Esophagus muscularis mucosa (tissue), 4 donors: ENCODE measurements around the gene FNDC7. TPM values are rescaled to one million over a fixed set of nuclear protein-coding genes. Genes with fewer than 3 reads are reported as not detected.

Experiments used
- DNase-seq: peaks from one replicate; pipeline ENCODE4 v3.0.0-alpha.2; 2017; ENCODE audit errors: extremely low spot score
- H3K27ac ChIP-seq, 4 donors: fragments of 200-600 bp; sonication (generic); replicated peaks in 1 of 4; 1 replicate in 3 of 4; 2 replicates in 1 of 4; pipeline ENCODE4 v1.5.1; 2016 to 2019; ENCODE audit warnings: mild to moderate bottlenecking in 1 of 4
- H3K27me3 ChIP-seq, 4 donors: fragments of 200-600 bp; sonication (generic); one replicate each; pipeline versions ENCODE4 v1.5.1 to v1.6.0; 2016 to 2019
- H3K36me3 ChIP-seq, 4 donors: fragments of 200-600 bp; sonication (generic); one replicate each; pipeline ENCODE4 v1.5.1; 2016 to 2019
- H3K4me1 ChIP-seq, 4 donors: fragments of 200-600 bp; sonication (generic); one replicate each; pipeline ENCODE4 v1.5.1; 2016 to 2019
- H3K4me3 ChIP-seq, 4 donors: fragments of 200-600 bp; sonication (generic); 1 replicate in 2 of 4; 2 replicates in 2 of 4; pipeline ENCODE4 v1.5.1; 2016 to 2019; ENCODE audit warnings: mild to moderate bottlenecking in 4 of 4, moderate library complexity in 1 of 4
- H3K9me3 ChIP-seq, 4 donors: fragments of 200-600 bp; sonication (generic); 1 replicate in 3 of 4; 2 replicates in 1 of 4; pipeline ENCODE4 v1.5.1; 2016 to 2019
- EP300 ChIP-seq: sonication (generic); formaldehyde crosslinking; IDR thresholded peaks from one replicate; pipeline ENCODE4 v1.6.1; 2017; ENCODE audit warnings: antibody characterized with exemption
- POLR2A ChIP-seq: fragments of 450-650 bp; IDR thresholded peaks from one replicate; pipeline ENCODE4 v1.6.1; 2017; ENCODE audit warnings: antibody characterized with exemption, moderate library complexity, mild to moderate bottlenecking, low read depth
- POLR2AphosphoS5 ChIP-seq, 2 donors: sonication (generic); formaldehyde crosslinking; IDR thresholded peaks; one replicate each; pipeline ENCODE4 v1.6.1; 2017; ENCODE audit warnings: antibody characterized with exemption in 2 of 2
- WGBS: methylation state at CpG from one replicate; pipeline ENCODE4 v1.1.5; 2018; 5-methylcytosine and 5-hydroxymethylcytosine counted together
- intact Hi-C: fragments of 100-400 bp; cut with DNase I; formaldehyde crosslinking; loops from one replicate; pipeline ENCODE4 v1.15.1; 2023
- total RNA-seq, 4 donors: library from RNA; depleted of rRNA; stranded (reverse); fragments of >200 nt; gene quantifications; one replicate each; pipeline versions ENCODE4 v1.1.0 to v1.2.1, GENCODE V29; 2016
- TF ChIP-seq, protein P1 (sequence below), 3 experiments: fragments of 200-600 bp in 2 of 3; fragments of 450-650 bp in 1 of 3; sonication (generic) in 2 of 3; IDR thresholded peaks; one replicate each; pipeline ENCODE4 v1.5.1; 2017 to 2019; ENCODE audit warnings: antibody characterized with exemption in 3 of 3, mild to moderate bottlenecking in 2 of 3, moderate library complexity in 1 of 3

FNDC7 gene
- total RNA-seq, 4 donors from 2014 or later = not detected

DNA sequence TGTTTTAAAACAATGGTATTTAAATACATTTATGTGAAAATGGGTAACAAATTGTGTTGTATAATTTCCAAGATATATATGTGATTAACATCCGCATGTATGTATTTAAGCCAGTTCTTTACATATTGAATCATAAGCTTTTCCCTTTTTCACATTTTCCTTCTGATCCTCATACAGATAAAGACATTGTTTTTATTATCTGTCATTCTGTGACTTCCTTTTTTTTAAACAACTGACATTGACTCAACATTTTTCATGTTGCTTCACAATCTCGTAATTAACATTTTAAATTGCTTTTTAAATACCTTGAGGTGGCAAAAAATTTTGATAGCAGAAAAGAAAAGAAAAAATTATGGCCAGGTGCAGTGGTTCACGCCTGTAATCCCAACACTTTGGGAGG is 35.2 kb downstream of the FNDC7 start:
- H3K4me3 ChIP-seq = peak overlapping the region in 3 of 4 donors; percentile 84 to 92 (median 86)
- peaks cover 0 to 12% (median 4%) of the 10 kb centered on the region in 4 donors for H3K36me3 ChIP-seq
- H3K27me3 ChIP-seq = no peaks in the 10 kb centered on the region
- H3K27ac ChIP-seq = peak overlapping the region; percentile 97 to 99 (median 98)
- intact Hi-C loops = loop anchor here (2.0 to 5.0 kb wide), 3 partner anchors 55 to 149 kb away; partner anchors contain the start of genes GPSM2 and PRPF38B
- WGBS = 81% methylated on average over 3 of the region's 3 CpGs
- no peak for DNase-seq
- TF ChIP-seq, protein P1, sequence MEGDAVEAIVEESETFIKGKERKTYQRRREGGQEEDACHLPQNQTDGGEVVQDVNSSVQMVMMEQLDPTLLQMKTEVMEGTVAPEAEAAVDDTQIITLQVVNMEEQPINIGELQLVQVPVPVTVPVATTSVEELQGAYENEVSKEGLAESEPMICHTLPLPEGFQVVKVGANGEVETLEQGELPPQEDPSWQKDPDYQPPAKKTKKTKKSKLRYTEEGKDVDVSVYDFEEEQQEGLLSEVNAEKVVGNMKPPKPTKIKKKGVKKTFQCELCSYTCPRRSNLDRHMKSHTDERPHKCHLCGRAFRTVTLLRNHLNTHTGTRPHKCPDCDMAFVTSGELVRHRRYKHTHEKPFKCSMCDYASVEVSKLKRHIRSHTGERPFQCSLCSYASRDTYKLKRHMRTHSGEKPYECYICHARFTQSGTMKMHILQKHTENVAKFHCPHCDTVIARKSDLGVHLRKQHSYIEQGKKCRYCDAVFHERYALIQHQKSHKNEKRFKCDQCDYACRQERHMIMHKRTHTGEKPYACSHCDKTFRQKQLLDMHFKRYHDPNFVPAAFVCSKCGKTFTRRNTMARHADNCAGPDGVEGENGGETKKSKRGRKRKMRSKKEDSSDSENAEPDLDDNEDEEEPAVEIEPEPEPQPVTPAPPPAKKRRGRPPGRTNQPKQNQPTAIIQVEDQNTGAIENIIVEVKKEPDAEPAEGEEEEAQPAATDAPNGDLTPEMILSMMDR (IDR thresholded peaks at IDR 0.05) = no peak
- no peaks in the 10 kb centered on the region for H3K9me3 ChIP-seq
- H3K4me1 ChIP-seq = peaks cover 10 to 39% (median 36%) of the 10 kb centered on the region in 4 donors

DNA sequence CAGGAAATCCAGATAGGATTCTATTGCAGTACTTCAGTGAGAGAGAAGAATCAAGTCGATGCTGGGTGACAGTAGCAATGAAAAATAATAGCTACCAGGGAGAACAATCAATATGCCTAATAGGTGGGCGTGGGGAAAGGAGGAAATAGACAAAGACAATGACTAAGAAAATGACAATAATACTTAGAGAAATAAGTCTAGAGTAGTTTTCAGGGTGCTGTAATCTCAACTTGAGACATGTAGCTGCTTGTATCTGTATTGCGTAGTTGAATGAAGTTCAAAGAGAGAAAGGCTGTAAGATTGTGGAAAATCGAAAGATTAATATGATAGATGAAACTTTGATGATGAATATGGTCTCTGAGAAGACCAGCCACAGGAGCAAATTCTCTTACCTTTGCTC is 36.4 kb downstream of the FNDC7 start:
- H3K36me3 ChIP-seq = peaks cover 0 to 23% (median 7%) of the 10 kb centered on the region in 4 donors
- WGBS = 87% methylated on average over 4 of the region's 4 CpGs
- no peak for DNase-seq
- no peaks in the 10 kb centered on the region for H3K27me3 ChIP-seq
- no peak overlapping the region for H3K4me3 ChIP-seq
- intact Hi-C loops = loop anchor here (5.0 kb wide), 2 partner anchors 128 to 148 kb away; partner anchors contain the start of gene GPSM2
- no peak for TF ChIP-seq POLR2AphosphoS5 (IDR thresholded peaks at IDR 0.05)
- no peak for TF ChIP-seq EP300
- TF ChIP-seq, protein P1 (IDR thresholded peaks at IDR 0.05) = no peak
- no peak for TF ChIP-seq POLR2A
- H3K4me1 ChIP-seq = peaks cover 10 to 39% (median 37%) of the 10 kb centered on the region in 4 donors
- no peak overlapping the region for H3K27ac ChIP-seq
- H3K9me3 ChIP-seq = no peaks in the 10 kb centered on the region

DNA sequence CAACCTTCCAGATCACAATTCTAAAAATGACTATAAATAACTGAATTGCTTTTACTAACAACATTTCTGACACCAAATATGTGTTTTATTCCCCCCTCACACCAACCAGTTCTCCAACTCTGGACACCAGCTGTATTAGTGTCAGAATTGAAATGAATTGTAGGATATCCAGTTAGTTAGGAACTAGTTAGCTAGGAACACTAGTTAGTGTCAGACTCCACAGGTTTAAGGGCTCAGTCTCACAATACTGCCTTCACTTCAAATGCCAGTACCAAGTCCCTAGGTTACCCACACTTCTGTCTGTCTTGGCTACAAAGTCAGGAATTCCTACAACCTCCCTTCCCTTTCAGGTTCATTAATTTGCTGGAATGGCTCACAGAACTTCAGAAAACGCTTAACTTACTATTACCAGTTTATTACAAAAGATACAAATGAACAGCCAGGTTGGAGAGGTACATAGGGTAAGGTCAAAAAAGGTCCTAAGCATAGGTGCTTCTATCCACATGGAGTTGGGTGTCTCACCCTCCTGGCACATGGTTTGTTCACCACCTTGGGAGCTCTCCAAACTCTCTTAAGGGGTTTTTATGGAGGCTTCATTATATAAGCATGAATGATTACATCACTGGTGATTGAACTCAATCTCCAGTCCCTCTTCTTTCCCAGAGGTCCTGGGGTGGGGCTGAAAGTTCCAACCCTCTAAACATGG is 37.9 kb downstream of the FNDC7 start:
- Histone ChIP-seq H3K9me3 (no peaks in the 10 kb centered on the region), H3K36me3 (peaks cover 0 to 35% (median 16%) of the 10 kb centered on the region in 4 donors), H3K4me1 (peaks cover 10 to 45% (median 37%) of the 10 kb centered on the region in 4 donors), H3K4me3 (no peak overlapping the region), H3K27me3 (no peaks in the 10 kb centered on the region), H3K27ac (no peak overlapping the region)
- no peak for DNase-seq
- 92% methylated on average over 1 of the region's 1 CpG for WGBS
- TF ChIP-seq POLR2A (no peak), EP300 (no peak), POLR2AphosphoS5 (IDR thresholded peaks at IDR 0.05) (no peak)
- TF ChIP-seq, protein P1 (IDR thresholded peaks at IDR 0.05) = no peak
- intact Hi-C loops = no loop called here

DNA sequence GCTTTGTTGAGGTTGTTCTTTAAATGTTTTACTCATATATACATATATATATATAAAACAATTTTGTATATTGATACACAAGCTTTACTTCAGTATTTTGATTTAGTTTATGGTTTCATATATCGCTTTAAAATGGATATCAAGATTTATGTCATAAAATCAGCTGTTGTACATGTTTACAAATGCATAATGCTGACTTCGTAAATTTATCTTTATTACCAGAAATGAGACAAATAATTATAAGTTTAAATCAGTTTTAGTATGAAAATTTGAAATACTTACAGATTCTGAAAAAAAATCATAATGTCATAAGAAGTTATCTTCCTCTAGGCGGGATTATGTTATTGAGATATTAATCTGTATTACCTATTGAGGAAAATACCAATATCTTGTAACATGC is 40.7 kb downstream of the FNDC7 start:
- Histone ChIP-seq H3K9me3 (no peaks in the 10 kb centered on the region), H3K36me3 (peaks cover 0 to 52% (median 27%) of the 10 kb centered on the region in 4 donors), H3K4me1 (peaks cover 2 to 35% (median 28%) of the 10 kb centered on the region in 4 donors), H3K4me3 (no peak overlapping the region), H3K27ac (no peak overlapping the region), H3K27me3 (no peaks in the 10 kb centered on the region)
- WGBS = 75% methylated on average over 3 of the region's 3 CpGs
- DNase-seq = no peak
- intact Hi-C loops = no loop called here
- TF ChIP-seq, protein P1 (IDR thresholded peaks at IDR 0.05) = no peak
- TF ChIP-seq POLR2AphosphoS5 (IDR thresholded peaks at IDR 0.05) = no peak

DNA sequence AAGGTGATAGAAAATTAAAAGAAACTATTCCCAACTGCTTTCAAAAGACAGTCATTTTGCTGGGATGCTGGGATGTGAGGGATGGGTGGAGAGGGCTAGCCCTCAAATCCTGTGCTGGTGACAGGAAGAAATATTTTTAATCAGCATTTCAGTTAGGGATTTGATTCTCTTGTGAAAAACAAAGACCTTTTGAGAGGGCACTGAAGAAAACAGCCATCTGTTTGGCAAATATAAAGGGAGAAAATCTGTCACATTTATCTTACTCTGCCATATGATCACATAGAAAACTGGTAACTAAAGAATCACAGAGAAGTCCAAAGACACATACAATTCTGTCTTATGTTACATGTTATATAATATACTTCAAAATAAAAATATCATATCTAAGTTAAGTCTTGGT is 46.1 kb downstream of the FNDC7 start:
- H3K36me3 ChIP-seq = peaks cover 25 to 86% (median 58%) of the 10 kb centered on the region in 4 donors
- no peak overlapping the region for H3K4me3 ChIP-seq
- no peak for DNase-seq
- no peaks in the 10 kb centered on the region for H3K9me3 ChIP-seq
- no peak overlapping the region for H3K27ac ChIP-seq
- H3K27me3 ChIP-seq = no peaks in the 10 kb centered on the region
- TF ChIP-seq POLR2A = no peak
- no peak for TF ChIP-seq POLR2AphosphoS5 (IDR thresholded peaks at IDR 0.05)
- TF ChIP-seq, protein P1 (IDR thresholded peaks at IDR 0.05) = no peak
- no peak for TF ChIP-seq EP300
- peaks cover 0 to 6% (median 0%) of the 10 kb centered on the region in 4 donors for H3K4me1 ChIP-seq
- intact Hi-C loops = no loop called here
